HTERT RPE-1 (cell line): Measurements from ENCODE around the gene CAMTA1.

Experiments
- in situ Hi-C: fragments of 300-500 bp; cut with MboI; formaldehyde crosslinking; loops from 4 replicates; pipeline ENCODE4 v1.14.3; 2020; ENCODE audit warnings: low sequenced_read_pairs

The CAMTA1 gene

DNA sequence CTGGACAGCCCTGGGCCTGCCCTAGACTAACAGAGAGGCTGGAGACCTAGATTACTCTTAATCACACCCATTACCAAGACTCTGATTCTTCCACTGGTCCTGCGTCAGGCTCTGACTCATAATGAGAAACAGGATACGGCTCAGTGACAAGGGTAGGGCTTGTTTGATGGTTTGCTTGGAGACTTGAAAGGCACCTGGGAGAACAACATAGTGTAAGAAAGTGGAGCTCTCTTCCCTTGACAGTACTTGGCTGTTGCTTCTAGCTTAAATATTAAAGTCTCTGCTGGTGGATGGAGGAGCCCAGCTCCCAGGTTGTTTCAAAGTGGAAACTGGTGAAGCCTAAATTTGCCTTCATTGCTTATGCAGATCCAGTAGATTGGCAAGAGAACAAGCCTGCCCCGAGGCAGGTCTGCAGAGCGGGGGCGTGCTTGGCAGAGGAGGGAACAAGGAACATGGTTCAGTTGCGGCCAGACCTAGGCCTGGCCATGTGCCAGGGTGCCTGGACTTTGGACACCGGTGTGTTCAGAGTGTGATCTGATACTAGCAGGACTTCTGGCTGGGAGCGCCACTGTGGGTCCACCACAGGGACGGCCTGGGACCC, 480.6 kb downstream of the CAMTA1 start:
- in situ Hi-C loops: no loop called here

DNA sequence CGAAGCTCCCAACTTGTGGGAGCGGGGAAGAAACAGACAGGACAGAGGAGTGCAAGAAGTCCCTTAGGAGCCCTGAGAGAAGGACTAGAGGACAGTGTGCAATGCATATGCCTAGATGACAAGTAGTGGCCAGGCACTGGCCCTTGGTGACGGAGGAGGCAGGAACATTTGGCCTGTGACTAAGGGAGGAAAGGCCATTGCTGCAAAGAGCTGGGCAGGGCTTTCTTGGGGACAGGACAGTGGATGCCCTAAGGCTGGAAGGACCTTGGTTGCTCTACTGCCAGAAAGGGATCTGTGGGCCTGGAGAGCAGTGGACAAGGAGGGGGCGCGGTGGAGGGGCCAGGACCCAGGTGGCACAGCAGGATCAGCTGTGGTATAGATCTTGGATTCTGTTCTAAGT, 481.3 kb downstream of the CAMTA1 start:
- in situ Hi-C loops: no loop called here

DNA sequence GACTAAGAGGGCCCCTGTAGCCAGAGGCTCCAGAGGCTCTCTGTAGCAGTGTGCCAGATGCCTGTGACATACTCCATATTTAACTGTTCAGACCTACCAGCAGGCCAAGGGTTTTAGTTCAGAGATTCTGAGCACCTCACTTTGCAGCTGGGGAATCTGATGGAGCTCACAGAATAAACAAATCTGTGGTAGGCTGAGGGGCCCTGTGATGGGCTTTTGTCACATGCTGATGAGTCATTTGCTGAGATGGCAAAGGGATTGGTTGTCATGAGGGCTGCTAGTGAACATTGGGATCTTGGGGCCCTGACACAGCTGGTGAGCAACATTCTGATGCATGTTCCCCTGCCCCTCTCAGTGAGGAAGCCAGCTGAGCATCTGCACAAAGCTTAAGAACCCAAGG, 482.2 kb downstream of the CAMTA1 start:
- in situ Hi-C loops: no loop called here

DNA sequence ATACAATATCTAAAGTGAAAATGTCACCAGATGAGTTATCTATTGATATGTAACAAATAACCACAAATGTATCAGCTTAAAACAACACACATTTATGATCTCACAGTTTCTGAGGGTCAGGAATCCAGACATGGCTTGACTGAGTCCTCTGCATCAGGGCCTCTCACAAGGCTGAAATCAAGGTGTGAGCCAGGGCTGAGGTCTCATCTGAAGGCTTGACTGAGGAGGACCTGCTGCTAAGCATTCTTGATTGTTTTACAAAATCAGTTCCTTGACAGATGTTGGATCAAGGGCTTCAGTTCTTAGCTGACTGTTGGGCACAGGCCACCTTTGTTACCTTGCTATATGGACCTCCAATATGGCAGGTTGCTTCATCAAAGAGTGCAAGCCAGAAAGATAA, 483.7 kb downstream of the CAMTA1 start:
- in situ Hi-C loops: no loop called here

DNA sequence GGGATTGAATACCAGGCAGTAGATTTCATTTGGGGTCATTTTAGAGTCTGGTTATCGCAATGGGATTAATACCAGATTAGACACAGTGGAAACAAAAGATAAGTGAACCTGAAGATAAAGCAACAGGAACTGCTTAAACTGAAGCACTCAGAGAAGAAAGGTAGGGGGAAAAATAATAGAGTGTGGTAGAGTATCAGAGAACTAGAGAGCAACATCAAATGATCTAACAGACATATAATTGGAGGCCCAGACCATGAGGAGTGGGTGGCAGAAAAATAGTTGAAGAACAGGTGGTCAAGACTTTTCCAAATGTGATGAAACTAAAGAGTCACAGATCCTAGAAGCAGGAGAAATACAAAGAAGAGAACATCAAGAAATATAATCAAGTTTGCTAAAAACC, 484.3 kb downstream of the CAMTA1 start:
- in situ Hi-C loops: no loop called here

DNA sequence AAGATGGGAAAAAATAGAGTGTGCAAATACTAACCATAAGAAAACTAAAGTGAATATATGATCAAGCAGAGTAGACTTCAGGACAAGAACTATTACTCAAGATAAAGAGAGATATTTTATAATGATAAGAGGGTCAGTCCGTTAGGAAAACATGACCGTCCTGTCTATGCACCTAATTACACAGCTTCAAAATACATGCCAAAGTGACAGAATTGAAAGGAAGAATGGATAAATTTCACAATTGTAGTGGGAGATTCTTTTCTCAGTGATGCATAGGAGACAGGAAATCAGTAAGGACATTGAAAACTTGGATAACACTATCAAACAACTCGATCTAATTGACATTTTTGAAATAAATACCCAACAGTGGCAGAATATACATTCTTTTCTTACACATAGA, 489.0 kb downstream of the CAMTA1 start:
- in situ Hi-C loops: no loop called here

DNA sequence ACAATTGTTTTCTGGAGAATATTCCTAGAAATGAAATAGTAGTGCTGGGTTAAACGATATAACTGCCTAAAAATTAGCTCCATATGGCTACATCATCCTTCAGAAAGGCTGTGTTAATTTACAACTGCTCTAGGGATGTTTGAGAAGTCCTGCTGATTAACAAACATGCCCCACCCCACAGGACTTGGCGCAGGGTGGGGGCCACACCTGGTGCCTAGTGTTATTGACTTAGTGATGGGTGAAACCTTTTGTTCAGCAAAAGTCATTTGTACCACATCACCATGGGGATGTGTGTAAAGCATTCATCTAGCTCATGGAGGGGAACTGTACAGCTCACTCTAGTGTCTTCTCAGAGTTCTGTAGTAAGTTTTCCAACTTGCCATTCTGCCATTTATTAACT, 492.8 kb downstream of the CAMTA1 start:
- in situ Hi-C loops: no loop called here

DNA sequence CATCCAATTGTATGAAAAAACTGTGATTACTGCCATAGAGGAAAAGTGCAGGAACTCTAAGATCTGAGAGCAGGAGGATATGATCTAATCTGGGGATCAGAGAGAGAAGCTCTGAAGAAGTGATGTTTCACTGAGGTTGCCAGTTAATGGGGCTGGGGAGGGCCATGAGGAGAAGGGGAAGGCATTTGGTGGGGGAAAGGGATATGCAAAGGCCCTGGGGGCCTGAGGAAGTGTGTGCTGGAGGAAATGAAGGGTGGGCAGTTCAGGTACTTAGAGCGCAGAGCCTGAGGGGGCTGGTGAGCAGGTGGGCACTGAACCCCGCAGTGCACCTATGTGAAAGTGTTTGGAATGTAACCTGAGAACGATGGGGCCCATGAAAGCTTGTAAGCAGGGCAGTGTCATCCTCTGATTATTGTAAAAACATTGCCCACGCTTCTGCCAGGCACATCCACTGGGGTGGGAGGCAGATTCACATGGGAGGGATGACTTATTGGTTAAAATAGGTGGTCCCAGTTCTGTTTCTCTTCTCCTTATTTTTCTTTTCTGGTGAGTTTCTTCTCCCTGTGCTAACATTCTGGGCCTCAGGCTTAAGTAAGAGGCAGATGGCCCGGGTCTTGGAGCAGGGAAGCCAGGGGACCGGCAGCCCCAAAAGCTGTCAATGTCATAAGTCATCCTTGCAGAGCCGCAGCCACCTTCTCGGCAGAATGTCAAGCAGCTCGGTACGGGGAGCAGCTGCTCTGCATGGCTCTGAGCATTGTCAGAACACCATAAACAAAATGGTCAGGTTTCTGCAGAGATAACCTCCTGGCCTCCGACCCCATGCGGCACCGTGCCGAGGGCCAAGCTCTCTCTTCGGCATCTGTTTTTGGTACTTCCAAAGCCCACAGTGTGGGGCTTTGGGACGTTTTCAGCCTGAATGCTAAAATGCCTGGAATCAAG, 493.8 kb downstream of the CAMTA1 start:
- in situ Hi-C loops: no loop called here

DNA sequence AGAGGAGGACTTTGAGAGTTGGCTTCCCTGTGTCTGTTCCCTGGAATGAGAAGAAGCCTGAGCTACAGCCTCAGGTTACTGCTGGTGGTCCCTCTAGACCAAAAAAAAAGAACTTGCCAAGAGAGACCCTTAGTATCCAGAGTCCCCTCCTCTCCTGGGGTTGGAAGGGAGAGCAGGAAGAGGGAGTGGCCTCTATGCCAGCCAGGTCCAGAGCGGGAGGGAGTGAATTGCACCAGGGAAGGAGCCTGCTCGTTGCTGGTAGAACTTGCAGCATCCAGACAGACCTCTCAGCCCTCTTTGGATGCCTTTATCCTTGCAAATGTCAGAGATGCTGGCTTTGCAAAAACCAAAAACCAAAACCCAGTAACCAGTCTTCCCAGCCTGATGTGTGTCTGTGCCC, 494.5 kb downstream of the CAMTA1 start:
- in situ Hi-C loops: no loop called here

DNA sequence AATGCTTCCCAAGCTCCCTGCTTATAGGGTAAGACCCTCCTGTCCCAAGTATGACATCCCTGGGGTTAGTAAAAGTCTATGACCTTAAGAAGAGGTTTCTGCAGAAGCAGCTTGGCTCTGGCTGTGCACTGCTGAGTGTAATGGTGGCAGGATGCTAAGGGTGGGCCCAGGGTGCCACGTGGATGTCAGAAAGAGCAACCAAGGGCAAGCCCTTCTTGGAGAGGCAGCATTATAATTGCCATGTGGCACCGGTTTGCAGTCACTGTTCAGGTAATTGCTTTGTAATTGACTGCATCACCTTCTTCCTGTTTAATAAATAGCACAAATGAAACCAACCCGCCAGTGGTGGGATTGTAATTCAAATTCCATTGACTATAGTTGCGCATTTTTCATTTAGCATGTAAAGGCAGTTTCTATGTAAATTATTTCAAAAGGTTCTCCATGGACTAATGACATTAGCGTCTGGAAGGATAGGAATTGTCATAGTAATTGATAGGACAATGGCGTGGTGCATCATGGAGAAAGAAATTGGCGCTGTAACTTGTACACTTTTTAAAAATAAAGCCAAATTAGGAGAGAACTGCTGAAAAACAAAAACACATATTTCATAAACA, 495.2 kb downstream of the CAMTA1 start:
- in situ Hi-C loops: no loop called here

DNA sequence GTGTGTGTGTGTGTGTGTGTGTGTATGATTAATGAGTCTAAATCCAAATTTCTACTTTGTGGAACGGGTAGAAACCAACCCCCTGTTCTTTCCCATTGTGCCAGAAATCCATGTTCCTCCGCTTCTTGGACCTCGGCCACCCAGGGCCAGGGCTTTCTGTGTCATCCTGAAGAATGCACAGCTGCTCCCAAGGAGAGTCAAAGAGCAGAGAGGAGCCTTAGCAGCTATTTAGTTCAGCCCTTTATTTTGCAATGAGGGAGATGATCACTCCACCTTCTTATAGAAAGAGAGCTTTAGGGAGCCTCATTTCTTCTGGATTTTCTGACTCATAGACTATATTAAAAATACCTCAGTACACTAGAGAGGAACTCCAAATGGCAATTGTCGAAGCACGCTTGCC, 496.6 kb downstream of the CAMTA1 start:
- in situ Hi-C loops: no loop called here

DNA sequence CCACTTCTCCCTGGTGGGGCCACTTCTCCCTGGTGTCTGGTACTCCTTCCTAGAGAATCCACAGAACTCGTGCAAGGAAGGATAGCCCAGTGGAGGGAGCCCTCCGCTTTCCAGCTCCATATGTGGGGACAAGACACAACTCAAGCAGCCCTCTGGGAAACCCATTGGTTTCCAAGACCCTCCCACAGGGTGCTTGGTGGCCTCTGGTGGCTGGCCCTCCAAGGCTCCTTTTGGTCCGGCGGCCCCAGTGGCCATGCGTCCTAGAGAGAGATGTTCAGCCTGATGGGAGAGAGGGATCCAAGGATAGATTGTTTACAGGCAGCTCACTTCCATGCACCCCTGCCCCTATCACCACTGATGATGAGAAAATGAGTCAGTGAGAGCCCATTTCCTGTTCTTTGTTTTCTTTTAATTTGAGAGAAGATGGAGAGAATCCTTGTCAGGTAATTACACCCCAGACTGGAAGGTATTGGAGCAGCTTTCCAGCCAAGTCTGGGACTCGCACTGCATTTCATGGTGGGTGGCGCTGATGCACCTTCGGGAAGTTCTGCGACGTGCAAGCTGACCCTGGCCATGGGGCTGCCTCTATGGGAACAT, 499.7 kb downstream of the CAMTA1 start:
- in situ Hi-C loops: no loop called here

DNA sequence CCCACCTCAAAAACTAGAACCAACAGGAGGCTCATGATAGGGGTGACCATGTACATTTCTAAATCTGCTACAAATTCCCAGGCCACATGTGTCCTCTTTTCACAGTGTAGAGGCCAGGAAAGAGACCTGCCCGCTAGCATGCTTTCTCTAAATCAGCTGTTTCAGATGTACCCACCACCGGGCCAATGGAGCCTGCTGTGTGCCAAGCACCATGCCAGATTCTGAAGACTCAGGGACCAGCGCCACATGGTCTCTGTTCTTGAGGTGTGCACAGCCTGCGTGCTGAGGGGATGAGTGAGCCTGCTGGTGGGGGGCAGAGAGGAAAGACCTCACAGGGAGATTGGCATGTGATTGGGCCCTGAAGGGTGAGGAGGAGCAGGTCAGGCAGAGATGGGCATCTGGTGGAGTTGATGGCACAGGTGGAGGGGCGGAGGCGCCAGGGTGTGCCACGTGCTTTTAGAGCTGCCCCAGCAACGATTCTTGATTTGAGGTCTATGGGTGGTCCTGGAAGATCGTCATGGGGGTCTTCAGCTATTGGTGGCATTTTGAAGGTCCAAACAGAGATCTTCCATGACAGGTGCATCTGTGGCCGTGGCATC, 500.7 kb downstream of the CAMTA1 start:
- in situ Hi-C loops: no loop called here

DNA sequence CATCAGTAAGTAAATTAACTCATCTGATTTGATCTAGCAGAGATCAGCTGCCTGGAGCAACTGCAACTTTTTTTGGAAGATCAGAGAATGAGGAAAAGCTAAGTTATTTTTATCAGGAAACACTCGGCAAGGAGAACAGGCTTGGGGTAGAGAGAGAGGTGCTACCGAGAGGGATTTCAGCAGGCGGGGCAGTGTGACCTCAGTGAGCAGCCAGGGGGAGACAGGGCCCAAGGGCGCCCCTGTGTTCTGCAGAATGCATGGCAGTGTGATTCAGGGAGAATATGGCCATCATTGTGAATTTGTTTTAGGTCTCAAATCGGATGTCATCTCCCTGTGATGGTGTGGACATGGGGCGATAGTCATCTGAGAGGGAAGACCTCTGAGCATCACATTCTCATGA, 501.8 kb downstream of the CAMTA1 start:
- in situ Hi-C loops: no loop called here

DNA sequence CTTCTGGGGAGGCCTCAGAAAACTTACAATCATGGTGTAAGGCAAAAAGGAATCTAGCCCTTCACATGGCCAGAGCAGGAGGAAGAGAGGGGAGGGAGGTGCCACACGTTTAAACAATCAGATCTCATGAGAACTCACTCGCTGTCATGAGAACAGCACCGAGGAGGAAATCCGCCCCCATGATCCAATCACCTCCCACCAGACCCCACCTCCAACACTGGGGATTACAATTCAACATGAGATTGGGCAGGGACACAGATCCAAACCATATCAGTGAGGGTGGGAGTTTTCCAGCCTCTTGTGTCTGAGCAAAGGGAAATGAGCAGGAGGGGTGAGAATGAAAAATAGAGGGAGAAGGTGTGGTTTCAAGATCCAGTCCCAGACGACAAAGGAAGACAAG, 503.7 kb downstream of the CAMTA1 start:
- in situ Hi-C loops: no loop called here

DNA sequence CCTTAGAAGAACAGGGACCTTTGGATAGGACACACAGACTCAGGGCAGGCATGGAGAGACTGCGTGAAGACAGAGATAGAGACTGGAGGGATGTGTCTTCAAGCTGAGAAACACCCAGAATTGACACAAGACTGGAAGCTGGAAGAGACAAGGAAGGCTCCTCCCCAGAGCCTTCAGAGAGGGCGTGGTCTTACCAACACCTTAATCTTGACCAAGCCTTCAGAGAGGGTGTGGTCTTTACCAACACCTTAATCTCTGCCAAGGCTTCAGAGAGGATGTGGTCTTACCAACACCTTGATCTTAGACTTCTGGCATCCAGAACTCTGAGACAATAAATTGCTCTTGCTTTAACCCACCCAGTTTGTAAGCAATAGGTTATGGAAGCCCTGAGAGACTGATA, 504.4 kb downstream of the CAMTA1 start:
- in situ Hi-C loops: no loop called here

DNA sequence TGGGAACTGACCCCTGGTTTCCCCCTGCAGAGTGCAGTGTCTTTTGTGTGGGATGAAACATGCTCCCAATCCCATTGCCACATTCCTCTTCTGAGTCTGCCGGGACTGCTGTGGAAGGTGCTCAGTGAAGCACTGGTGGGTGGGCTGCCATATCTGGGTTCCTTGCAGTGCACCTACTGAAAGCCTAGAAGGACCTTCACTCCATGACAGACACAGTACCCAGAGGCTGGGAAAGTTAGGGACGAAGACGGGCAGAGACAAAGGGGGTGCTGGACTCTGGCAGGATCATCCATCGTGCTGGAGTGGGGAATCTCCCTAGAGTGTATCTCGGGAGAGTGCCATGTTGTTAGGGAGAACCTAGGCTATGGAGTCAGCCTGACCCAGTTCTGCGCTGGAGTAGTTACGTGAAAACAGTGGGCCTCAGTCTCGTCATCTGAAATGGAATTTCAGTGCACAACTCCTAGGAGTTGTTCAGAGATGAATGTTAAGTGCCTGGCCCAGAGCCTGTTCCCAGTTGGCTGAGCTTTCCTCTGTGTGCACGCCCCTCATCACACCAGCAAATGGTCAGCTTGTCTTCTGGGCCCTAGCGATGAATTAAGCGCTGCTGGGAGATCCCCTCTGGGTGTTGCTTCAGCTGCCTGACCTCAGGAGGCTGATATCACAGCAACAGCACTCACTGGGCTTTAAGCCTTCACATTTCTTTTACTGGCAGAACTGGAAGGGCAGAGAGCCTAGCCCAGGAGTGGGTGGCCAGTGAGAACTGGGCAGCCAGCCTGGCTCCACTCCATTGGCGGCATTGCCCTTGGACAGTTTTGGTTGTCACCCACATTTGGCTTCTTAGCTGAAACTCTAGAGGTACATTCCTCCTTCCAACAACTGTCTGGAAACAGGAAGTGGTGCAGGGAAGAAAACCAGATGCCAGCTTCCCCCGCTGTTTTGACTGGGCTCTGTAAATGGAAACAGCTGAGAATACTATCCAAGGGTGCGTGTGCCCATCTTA, 506.0 kb downstream of the CAMTA1 start:
- in situ Hi-C loops: no loop called here

DNA sequence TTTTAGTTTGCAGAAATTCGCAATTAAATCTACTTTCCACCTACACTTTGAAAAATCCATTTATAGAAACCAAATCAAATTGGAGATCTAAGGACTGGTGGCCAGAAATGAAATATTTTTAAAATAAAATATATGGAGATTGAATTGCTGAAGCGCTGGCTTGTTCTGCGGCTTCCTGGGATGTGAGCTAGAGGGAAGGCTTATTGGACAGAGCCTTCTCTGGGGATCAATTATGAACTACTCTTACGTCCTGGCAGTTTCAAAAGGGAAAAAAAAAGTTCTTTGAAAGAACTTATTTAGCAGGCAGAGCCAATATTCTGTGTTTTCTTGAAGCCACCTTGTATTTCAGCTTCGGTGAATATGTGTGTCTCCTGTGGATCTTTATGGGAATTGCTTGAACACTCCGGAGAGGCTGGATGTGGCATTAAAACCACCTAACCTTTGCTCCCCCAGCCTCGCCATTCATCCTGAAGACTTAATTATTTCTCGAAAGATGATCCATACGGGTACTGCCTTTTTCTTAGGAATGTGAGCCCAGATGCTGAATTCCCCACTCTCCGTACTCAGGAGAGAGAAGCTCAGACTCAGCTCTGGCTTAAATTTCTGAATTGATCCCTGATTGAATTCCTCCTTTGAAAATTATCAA, 506.9 kb downstream of the CAMTA1 start:
- in situ Hi-C loops: no loop called here

DNA sequence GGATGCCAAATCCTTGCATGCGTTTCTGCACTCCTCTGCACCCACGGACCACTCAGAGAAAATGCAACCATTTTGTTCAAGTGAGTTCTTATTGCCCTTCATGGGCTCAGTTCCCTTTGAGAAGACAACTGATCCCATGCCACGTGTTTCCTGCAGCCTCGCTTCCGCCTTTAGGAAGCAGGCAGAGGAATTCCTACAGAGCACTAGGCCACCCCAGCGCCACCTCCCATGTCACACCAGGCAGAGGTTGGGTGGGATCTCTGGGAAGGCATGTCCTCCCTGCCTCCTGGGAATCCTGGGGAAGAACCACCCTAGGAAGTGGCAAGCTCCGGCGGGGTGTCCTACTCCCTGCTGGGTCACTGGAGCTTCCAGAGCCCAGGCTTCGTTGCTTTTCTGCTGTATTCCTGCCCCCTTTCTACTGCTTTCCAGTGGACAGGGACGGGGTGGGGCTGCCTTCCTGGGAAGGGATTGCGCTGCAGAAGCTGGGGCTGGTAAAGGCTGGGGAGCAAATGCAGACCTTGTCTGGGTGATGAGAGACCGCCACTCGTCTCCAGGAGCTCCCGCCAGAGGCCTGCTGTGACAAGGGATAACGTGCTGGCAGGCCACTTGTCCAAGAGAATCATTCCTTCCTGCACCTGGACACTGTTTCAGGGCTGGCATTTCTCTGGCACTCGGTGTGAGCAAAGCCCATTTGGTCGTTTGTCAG, 507.6 kb downstream of the CAMTA1 start:
- in situ Hi-C loops: no loop called here
